Measurements from ENCODE around the gene GALNT9. TPM values are rescaled to one million over a fixed set of nuclear protein-coding genes. Genes with fewer than 3 reads are reported as not detected.

The GALNT9 gene
- total and polyA plus RNA-seq, 7 donors = 0.28 to 5.0 (median 2.8) TPM; not detected in 2

GRCh38 chr12:132347176-132347855 is 17.9 kb upstream of the GALNT9 start:
- DNase-seq = no peak
- no peak overlapping the region for H3K27ac ChIP-seq
- peaks cover 0 to 24% (median 18%) of the 10 kb centered on the region in 4 donors for H3K4me1 ChIP-seq
- no peaks in the 10 kb centered on the region for H3K36me3 ChIP-seq
- H3K9me3 ChIP-seq = no peaks in the 10 kb centered on the region
- no peak for TF ChIP-seq POLR2A (IDR thresholded peaks at IDR 0.05)
- no peak for TF ChIP-seq EP300 (IDR thresholded peaks at IDR 0.05)
- WGBS, 2 donors = 79 to 85% methylated on average over 33 of the region's 33 CpGs
- intact Hi-C loops (cut with DNase I) = no loop called here
- H3K4me3 ChIP-seq = no peak overlapping the region
- no peaks in the 10 kb centered on the region for H3K27me3 ChIP-seq

GRCh38 chr12:132346471-132347175 is 17.2 kb upstream of the GALNT9 start:
- H3K27ac ChIP-seq = no peak overlapping the region
- H3K9me3 ChIP-seq = no peaks in the 10 kb centered on the region
- no peak for DNase-seq
- intact Hi-C loops (cut with DNase I) = no loop called here
- no peak for TF ChIP-seq POLR2A (IDR thresholded peaks at IDR 0.05)
- TF ChIP-seq EP300 (IDR thresholded peaks at IDR 0.05) = no peak
- TF ChIP-seq POLR2AphosphoS5 (IDR thresholded peaks at IDR 0.05) = no peak
- TF ChIP-seq CTCF (IDR thresholded peaks at IDR 0.05) = no peak
- H3K36me3 ChIP-seq = no peaks in the 10 kb centered on the region
- no peaks in the 10 kb centered on the region for H3K27me3 ChIP-seq
- WGBS, 2 donors = 85 to 88% methylated on average over 20 of the region's 20 CpGs
- H3K4me1 ChIP-seq = peaks cover 0 to 24% (median 18%) of the 10 kb centered on the region in 4 donors
- H3K4me3 ChIP-seq = no peak overlapping the region

GRCh38 chr12:132345561-132346200 is 16.3 kb upstream of the GALNT9 start:
- H3K27ac ChIP-seq = no peak overlapping the region
- no peaks in the 10 kb centered on the region for H3K27me3 ChIP-seq
- 63 to 74% methylated on average over 37 of the region's 37 CpGs for WGBS, 2 donors
- intact Hi-C loops (cut with DNase I) = no loop called here
- no peak overlapping the region for H3K4me3 ChIP-seq
- no peak for DNase-seq
- H3K9me3 ChIP-seq = no peaks in the 10 kb centered on the region
- TF ChIP-seq EP300 (IDR thresholded peaks at IDR 0.05) (no peak), POLR2AphosphoS5 (IDR thresholded peaks at IDR 0.05) (no peak), CTCF (IDR thresholded peaks at IDR 0.05) (no peak), POLR2A (IDR thresholded peaks at IDR 0.05) (no peak)
- peaks cover 0 to 24% (median 18%) of the 10 kb centered on the region in 4 donors for H3K4me1 ChIP-seq
- H3K36me3 ChIP-seq = no peaks in the 10 kb centered on the region

GRCh38 chr12:132345126-132345525 is 15.7 kb upstream of the GALNT9 start:
- no peak for DNase-seq
- Histone ChIP-seq H3K4me1 (peaks cover 0 to 24% (median 18%) of the 10 kb centered on the region in 4 donors), H3K27me3 (no peaks in the 10 kb centered on the region), H3K36me3 (no peaks in the 10 kb centered on the region), H3K9me3 (no peaks in the 10 kb centered on the region), H3K4me3 (no peak overlapping the region), H3K27ac (no peak overlapping the region)
- TF ChIP-seq POLR2A (IDR thresholded peaks at IDR 0.05) (no peak), POLR2AphosphoS5 (IDR thresholded peaks at IDR 0.05) (no peak), CTCF (IDR thresholded peaks at IDR 0.05) (no peak), EP300 (IDR thresholded peaks at IDR 0.05) (no peak)
- intact Hi-C loops (cut with DNase I) = no loop called here
- WGBS, 2 donors = 57 to 71% methylated on average over 17 of the region's 17 CpGs

GRCh38 chr12:132344601-132345000 is 15.2 kb upstream of the GALNT9 start:
- Histone ChIP-seq H3K4me1 (peaks cover 0 to 24% (median 18%) of the 10 kb centered on the region in 4 donors), H3K36me3 (no peaks in the 10 kb centered on the region), H3K27me3 (no peaks in the 10 kb centered on the region), H3K27ac (peak overlapping the region in 3 of 4 donors; percentile 58 to 69 (median 66)), H3K4me3 (no peak overlapping the region), H3K9me3 (no peaks in the 10 kb centered on the region)
- DNase-seq = no peak
- intact Hi-C loops (cut with DNase I) = no loop called here
- TF ChIP-seq EP300 (IDR thresholded peaks at IDR 0.05) (no peak), POLR2AphosphoS5 (IDR thresholded peaks at IDR 0.05) (no peak), CTCF (IDR thresholded peaks at IDR 0.05) (no peak), POLR2A (IDR thresholded peaks at IDR 0.05) (no peak)
- 82 to 85% methylated on average over 23 of the region's 23 CpGs for WGBS, 2 donors

All from sigmoid colon (tissue), 7 donors.